NCI-H345 treated with DMSO at 0.1 percent for 48 hours (cell line): ENCODE data around the gene SLC8A1.
A peak's percentile ranks its signal among the peaks of the same experiment; 100 is the strongest.

ENCODE experiments used
- DNase-seq: peaks from one replicate; lab custom pipeline; 2025; ENCODE audit not compliant: unreplicated experiment; lab: John Stamatoyannopoulos, UW

Gene SLC8A1

GRCh38 chr2:40248294-40248693 lies 203.6 kb downstream of the SLC8A1 start:
- DNase-seq = no peak

- DNase-seq = peak; percentile 26
Measured at GRCh38 chr2:40244675-40245074, 207.2 kb downstream of the SLC8A1 start.

GRCh38 chr2:40244251-40244650 lies 207.6 kb downstream of the SLC8A1 start:
- DNase-seq = no peak

GRCh38 chr2:40243581-40244187 lies 208.2 kb downstream of the SLC8A1 start:
- peak; percentile 89 for DNase-seq

GRCh38 chr2:40242315-40242714 lies 209.6 kb downstream of the SLC8A1 start:
- DNase-seq = peak; percentile 91

GRCh38 chr2:40240070-40240469 lies 211.8 kb downstream of the SLC8A1 start:
- DNase-seq = peak; percentile 52

GRCh38 chr2:40230707-40231432 lies 221.0 kb downstream of the SLC8A1 start:
- DNase-seq = no peak

- no peak for DNase-seq
Measured at GRCh38 chr2:40230186-40230585, 221.7 kb downstream of the SLC8A1 start.

- no peak for DNase-seq
Measured at GRCh38 chr2:40228310-40228709, 223.6 kb downstream of the SLC8A1 start.

GRCh38 chr2:40227210-40227609 lies 224.7 kb downstream of the SLC8A1 start:
- DNase-seq = peak; percentile 19

GRCh38 chr2:40226637-40227036 lies 225.3 kb downstream of the SLC8A1 start:
- DNase-seq = no peak

GRCh38 chr2:40225670-40226210 lies 226.2 kb downstream of the SLC8A1 start:
- no peak for DNase-seq

- no peak for DNase-seq
Measured at GRCh38 chr2:40224318-40224717, 227.6 kb downstream of the SLC8A1 start.

- DNase-seq = no peak
Measured at GRCh38 chr2:40220177-40220925, 231.5 kb downstream of the SLC8A1 start.

GRCh38 chr2:40219141-40219540 lies 232.7 kb downstream of the SLC8A1 start:
- no peak for DNase-seq

- DNase-seq = no peak
Measured at GRCh38 chr2:40218679-40219078, 233.2 kb downstream of the SLC8A1 start.

- DNase-seq = no peak
Measured at GRCh38 chr2:40213619-40214018, 238.3 kb downstream of the SLC8A1 start.

GRCh38 chr2:40213071-40213470 lies 238.8 kb downstream of the SLC8A1 start:
- DNase-seq = no peak

GRCh38 chr2:40210968-40211353 lies 240.9 kb downstream of the SLC8A1 start:
- DNase-seq = no peak

- DNase-seq = no peak
Measured at GRCh38 chr2:40210344-40210967, 241.4 kb downstream of the SLC8A1 start.

- DNase-seq = no peak
Measured at GRCh38 chr2:40209761-40210160, 242.1 kb downstream of the SLC8A1 start.
